Activated T-helper 1 cell treated with anti-CD3 and anti-CD28 coated beads, Interleukin-2, amount 50 U/mL, for 16 hours (primary cell): ENCODE measurements around the gene YAP1.

Experiments used
- DNase-seq, 2 donors: peaks; one replicate each; pipeline ENCODE4 v3.0.0-alpha.2; 2020; ENCODE audit warnings: low read depth in 1 of 2, low spot score in 1 of 2

The YAP1 gene

DNA sequence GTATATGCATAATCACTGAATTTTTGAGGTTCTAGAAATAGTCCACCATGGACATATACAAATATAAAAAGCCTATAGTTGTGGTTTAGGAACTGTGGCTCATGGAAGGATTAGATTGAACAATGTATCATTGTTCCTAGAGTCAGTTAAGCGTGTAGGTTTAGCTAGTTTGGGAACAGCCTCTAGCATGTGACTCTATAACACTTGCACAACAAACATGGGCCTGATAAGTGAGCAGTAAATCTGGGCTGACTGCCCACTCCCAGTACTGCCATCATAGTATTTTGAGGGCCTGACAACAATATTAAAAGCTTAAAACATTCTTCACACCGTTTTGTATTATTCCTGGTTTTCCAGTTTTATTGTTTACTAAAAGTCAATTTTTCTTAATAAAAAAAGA is 47.0 kb downstream of the YAP1 start:
- DNase-seq: no peak

DNA sequence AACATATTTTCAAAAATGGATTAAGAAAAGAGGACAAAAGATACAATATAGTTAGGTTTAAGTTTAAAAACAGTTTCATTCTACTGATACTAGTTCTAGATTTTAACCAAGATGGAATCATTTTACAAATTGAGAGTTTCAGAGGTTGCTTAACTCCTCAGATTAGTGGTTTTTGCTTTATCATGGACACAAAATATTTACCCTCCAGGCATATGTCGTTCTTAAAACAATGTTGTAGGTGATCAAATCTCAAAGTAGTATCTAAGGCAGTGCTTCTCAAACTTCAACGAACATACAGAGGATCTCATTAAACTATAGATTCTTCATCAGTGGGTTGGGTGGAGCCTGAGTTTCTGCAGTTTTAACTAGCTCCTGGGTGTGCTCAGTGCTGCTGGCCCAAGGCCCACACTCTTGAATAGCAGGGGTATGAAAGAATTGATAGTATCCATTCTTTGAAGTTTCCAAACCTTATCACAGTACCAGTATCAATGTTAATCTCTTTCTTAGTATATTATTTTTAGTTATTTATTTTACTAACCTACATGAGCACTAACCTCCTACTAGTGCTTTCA is 48.0 kb downstream of the YAP1 start:
- DNase-seq: no peak

DNA sequence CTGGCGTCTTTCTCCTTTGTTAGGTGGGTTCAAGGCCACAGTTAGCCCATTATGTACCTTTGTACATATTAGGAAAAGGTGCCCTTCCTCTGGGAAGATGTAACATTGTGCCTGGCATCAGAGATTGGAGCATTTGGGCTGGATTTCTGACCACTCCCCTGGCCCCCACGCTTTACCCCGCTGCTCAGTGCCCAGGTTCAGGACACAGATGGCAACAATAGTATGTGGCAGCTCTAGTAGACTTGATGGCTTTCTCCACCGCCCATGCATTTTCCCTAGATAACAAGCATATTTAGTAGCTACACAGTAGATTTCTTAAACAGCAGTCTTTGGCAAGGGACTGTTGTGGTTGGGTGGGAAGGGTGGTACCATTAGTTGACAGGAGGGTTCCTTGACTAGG is 53.1 kb downstream of the YAP1 start:
- DNase-seq: no peak

- no peak for DNase-seq
Observed at GRCh38 chr11:102166175-102167064, 56.2 kb downstream of the YAP1 start.

DNA sequence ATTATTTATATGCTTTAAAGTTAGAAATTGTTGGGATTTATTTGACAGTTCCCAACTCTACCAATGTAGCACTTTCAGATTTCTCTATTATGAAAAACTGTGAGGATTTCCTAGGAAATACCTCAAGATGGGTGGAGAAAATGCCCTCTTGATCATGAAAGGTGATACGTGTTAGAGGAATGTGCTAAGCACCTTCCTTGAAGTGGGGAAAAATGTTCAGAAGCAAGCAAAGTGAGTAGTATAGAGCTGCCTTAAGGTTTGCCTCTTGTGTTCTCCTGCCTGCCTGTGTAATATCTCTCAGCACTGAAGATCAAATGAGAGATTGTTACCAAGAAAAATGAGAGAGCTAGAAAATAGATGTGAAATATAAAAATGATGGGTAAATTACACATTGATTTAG is 58.2 kb downstream of the YAP1 start:
- DNase-seq: no peak

GRCh38 chr11:102171101-102171500 is 60.9 kb downstream of the YAP1 start:
- no peak for DNase-seq

DNA sequence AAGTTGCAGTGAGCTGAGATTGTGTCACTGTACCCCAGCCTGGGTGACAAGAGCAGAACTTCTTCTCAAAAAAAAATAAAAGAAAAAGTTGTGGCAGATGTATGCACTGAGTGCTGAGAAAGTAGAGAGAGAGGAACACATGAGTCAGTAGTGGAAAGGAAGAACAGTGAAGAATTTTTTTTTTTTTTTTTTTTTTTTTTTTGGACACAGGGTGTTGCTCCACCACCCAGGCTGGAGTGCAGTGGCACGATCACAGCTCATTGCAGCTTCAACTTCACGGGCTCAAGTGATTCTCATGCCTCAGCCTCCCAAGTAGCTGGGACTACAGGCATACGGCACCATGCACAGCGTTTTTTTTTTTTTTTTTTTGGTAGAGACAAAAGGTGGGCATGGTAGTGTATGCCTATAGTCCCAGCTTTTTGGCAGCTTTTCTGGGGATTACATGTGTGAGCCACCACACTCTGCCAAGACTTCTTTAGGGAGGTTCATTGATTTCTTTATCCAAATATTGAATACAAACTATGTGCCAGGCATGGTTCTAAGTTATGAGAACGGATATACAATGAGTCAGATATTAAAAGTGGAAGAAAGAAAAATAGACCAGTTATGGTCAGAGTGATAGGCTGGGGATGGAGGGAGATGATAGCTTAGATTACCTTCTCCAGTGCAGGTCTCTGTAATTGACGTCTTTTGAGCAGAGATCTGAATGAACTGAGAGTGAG is 62.0 kb downstream of the YAP1 start:
- no peak for DNase-seq

DNA sequence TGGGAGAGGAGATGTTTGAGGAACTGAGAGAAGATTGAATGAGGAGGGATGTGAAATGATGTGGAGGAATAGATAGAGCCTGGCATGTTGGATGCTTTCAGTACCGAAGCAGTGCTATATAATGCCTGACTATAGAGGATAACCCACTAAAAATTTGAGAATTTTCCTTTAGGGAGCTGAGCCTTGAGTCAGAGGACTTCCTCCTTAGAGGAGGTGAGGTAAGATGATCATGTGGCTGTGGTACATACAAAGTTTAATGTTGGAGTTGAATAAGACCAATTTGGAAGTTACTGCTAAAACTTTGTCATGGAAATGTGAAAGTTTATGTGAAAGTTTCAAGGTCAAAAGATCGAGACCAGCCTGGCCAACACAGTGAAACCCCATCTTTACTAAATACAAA is 66.9 kb downstream of the YAP1 start:
- DNase-seq: no peak

- no peak for DNase-seq
Observed at GRCh38 chr11:102177974-102178631, 67.9 kb downstream of the YAP1 start.

DNA sequence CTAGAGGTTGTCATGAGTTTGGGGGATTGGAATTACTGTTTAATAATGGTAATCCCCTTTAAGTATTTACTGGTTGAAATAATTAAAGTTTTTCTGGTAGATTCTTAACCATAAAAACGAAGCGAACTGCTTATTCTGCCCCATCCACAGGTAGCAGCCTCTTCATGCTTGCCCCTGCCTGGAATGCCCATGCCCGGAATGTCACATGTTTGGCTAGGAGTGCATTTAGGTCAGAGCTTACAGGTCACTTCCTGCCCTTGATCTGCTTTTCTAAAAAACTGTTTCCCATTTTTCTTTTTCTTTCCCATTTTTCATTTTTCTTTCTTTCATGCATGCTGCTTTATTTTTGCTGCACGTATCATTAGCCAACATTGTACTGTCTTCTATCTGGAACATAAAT is 69.1 kb downstream of the YAP1 start:
- DNase-seq: no peak

- DNase-seq: no peak
Observed at GRCh38 chr11:102184269-102184987, 74.2 kb downstream of the YAP1 start.

- DNase-seq: no peak
Observed at GRCh38 chr11:102186551-102187191, 76.4 kb downstream of the YAP1 start.

- DNase-seq: no peak
Observed at GRCh38 chr11:102187416-102188151, 77.3 kb downstream of the YAP1 start.

- no peak for DNase-seq
Observed at GRCh38 chr11:102188488-102188887, 78.2 kb downstream of the YAP1 start.

DNA sequence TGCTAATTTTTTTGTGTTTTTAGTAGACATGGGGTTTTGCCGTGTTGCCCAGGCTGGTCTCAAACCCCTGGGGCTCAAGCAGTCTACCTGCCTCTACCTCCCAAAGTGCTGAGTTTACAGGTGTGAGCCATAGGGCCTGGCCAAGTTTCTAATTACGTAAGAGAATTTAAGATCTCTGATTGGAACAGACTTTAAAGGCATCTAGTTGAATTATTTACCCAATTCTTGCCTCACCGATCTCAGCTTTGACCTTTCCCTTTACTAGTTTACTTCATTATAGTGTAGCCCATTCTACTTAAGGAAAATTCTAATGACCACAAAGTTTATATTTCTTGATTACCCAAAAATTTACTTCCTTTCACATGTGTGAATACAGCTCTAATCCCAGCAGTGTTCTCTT is 81.6 kb downstream of the YAP1 start:
- DNase-seq: no peak

DNA sequence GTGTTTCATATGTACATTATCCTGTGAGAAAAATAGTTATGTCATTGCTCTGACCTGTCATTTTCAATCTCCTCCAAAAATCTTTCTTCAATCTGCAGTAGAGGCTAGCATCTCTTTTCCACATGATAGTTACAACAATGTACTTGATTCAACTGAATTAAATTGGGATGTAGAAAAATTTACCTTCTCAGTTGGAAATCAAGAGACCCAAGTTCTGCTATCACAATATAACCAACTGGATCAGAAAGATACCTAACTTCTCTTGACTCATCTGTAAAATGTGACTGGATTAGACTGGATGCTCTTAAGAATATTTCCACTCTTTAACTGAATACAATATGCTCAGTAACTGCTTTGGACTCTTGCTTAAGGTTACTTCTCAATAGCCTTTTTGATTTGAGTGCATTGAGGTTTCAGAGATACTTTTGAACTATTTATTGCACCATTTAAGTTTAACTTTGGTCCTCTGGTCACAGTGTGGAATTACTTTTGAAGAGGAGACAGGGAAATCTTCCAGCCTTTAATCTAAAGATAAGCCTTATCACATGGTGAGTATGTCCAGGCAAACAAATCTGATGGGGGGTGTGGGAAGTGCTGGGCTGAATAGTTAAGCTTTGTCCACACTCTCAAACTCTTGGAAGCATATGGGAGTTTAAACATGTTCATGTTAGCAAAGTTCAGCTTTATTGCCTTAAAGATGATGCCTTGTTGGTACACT is 82.3 kb downstream of the YAP1 start:
- no peak for DNase-seq

DNA sequence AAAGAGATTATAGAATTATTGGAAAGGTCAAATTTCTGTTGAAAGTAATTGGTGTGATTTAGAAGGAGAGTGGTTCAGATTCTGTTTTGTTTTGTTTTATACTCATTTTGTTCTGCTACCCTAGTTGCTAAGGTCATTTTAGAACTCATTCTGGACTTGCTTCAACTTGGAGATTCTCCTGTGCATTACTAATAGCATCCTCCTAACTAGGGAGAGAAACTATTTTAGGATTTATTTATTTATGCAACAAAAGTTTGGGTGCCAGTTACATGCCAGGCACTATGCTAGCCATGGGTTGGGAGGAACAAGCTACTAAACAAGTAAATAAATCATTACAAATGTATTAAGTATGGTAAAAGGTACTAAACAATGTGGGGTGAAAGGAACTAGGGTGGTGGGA is 84.0 kb downstream of the YAP1 start:
- no peak for DNase-seq

DNA sequence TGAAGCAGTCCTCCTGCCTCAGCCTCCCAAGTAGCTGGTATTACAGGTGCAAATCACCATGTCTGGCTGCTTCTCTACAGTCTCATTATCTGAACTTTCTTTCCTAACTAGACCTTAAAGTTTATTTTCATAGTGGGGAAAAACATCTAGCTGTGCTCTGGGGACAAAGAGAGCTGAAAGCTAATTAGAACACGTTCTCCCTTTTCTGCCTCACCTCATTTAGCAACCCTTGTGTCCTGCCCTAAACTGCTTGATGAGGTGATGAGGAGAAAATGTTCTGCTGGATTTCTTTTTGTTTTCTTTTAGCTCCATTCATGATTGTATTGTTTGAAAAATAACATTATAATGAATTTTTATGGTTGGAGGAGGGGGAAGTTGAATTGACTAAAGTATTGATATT is 84.7 kb downstream of the YAP1 start:
- DNase-seq: no peak

DNA sequence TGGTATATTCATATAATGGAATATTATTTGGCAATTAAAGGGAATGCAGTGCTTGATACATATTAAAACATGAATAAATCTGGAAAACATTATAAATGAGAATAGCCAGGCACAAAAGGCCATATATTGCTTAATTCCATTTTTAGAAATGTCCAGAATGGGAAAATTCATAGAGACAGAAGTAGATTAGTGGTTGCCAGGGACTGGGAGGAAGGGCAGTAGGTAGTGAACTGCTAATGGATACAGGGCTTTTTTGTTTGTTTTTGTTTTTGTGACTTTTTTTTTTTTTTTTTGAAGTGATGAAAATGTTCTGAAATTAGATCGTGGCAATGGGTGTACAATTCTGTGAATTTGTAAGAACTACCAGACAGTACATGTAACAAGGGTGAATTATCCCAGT is 86.1 kb downstream of the YAP1 start:
- DNase-seq: no peak
